Caco-2 (cell line): ENCODE results near the gene PTGFRN. TPM values are rescaled to one million over a fixed set of nuclear protein-coding genes. Genes with fewer than 3 reads are reported as not detected.

Experiments
- BruUV-seq: library from RNA; stranded (reverse); fragments of 400-500 nt; replicated peaks from 2 replicates; lab custom pipeline; 2021; lab: Mats Ljungman, UMichigan
- CTCF ChIA-PET: fragments of 300-600 bp; sonication (Branson Sonifier 250); formaldehyde crosslinking; loops from one replicate; lab custom pipeline; 2022; ENCODE audit warnings: antibody characterized with exemption; lab: Charles Lee
- POLR2A ChIA-PET: fragments of 300-600 bp; sonication (Branson Sonifier 250); formaldehyde crosslinking; loops from one replicate; lab custom pipeline; 2022; ENCODE audit warnings: antibody characterized with exemption; lab: Charles Lee
- DNase-seq, 2 experiments: peaks; one replicate each; pipeline versions ENCODE4 v3.0.0 to v3.0.0-alpha.2; 2020 to 2022
- H3K27me3 ChIP-seq: replicated peaks from 2 replicates; pipeline ENCODE4 v1.6.0; 2011; ENCODE audit warnings: low read length; ENCODE audit not compliant: control insufficient read depth, insufficient read depth
- H3K36me3 ChIP-seq: 2 replicates; pipeline ENCODE4 v1.5.1; 2011; ENCODE audit warnings: low read length; ENCODE audit not compliant: control insufficient read depth, insufficient read depth
- H3K4me1 ChIP-seq: fragments of 250-450 bp; sonication (Bioruptor Pico); 2 replicates; pipeline ENCODE4 v1.5.1; 2020; ENCODE audit warnings: mild to moderate bottlenecking
- H3K4me3 ChIP-seq: 2 replicates; pipeline ENCODE4 v1.5.1; 2011; ENCODE audit warnings: low read depth, mild to moderate bottlenecking, control low read depth, low read length
- H3K9me3 ChIP-seq: fragments of 250-450 bp; sonication (Bioruptor Pico); 2 replicates; pipeline ENCODE4 v1.5.1; 2020; ENCODE audit warnings: mild to moderate bottlenecking, moderate library complexity
- H3K27ac Mint-ChIP-seq: one replicate; pipeline ENCODE4 v1.8.0; 2022; ENCODE audit warnings: mixed read lengths; ENCODE audit not compliant: unreplicated experiment
- H3K27me3 Mint-ChIP-seq: one replicate; pipeline ENCODE4 v1.8.0; 2022; ENCODE audit warnings: mixed read lengths; ENCODE audit not compliant: insufficient read depth, unreplicated experiment
- H3K36me3 Mint-ChIP-seq: one replicate; pipeline ENCODE4 v1.8.0; 2022; ENCODE audit warnings: mild to moderate bottlenecking, mixed read lengths; ENCODE audit not compliant: insufficient read depth, unreplicated experiment
- H3K4me1 Mint-ChIP-seq: one replicate; pipeline ENCODE4 v1.8.0; 2022; ENCODE audit warnings: low read depth, mixed read lengths; ENCODE audit not compliant: unreplicated experiment
- H3K4me3 Mint-ChIP-seq: one replicate; pipeline ENCODE4 v1.8.0; 2022; ENCODE audit warnings: mild to moderate bottlenecking, moderate library complexity, mixed read lengths; ENCODE audit not compliant: unreplicated experiment
- H3K9me3 Mint-ChIP-seq: one replicate; pipeline ENCODE4 v1.8.0; 2022; ENCODE audit warnings: mixed read lengths; ENCODE audit not compliant: unreplicated experiment
- intact Hi-C: fragments of 100-400 bp; cut with micrococcal nuclease; formaldehyde crosslinking; loops from one replicate; pipeline ENCODE4 v1.10.0; 2022; ENCODE audit not compliant: unreplicated experiment
- total RNA-seq: library from RNA; stranded (reverse); gene quantifications from 2 replicates; pipeline ENCODE4 v1.2.3, GENCODE V29; 2022
- TF ChIP-seq, protein P1 (sequence below), 2 experiments: fragments of 200-600 bp in 1 of 2; IDR thresholded peaks; 1 replicate in 1 of 2; 2 replicates in 1 of 2; pipeline versions ENCODE4 v1.5.1 to v1.8.0; 2011 to 2022; ENCODE audit warnings: antibody characterized with exemption in 1 of 2, control low read depth in 1 of 2, inconsistent platforms in 1 of 2, low read depth in 1 of 2, low read length in 1 of 2, mild to moderate bottlenecking in 1 of 2, moderate library complexity in 1 of 2; ENCODE audit not compliant: insufficient read depth in 1 of 2, severe bottlenecking in 1 of 2, unreplicated experiment in 1 of 2

PTGFRN gene
- total RNA-seq, 1 experiment from 2014 or later = 16.2 TPM

DNA sequence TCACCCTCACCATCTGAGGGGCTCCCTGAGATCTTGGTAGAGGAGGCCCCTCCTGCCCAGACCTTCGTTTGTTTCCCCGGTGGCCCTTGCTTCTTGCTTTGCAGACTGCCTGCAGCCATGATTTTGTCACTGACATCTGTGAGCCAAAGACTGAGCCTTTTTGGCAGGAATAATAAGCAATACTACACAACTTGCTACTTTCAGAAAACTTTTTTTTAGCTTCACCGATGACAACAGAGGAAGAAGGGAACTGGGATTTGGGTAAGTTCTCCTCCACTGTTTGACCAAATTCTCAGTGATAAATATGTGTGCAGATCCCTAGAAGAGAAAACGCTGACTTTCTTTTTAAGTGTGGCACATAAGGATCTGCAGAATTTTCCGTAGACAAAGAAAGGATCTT lies 80.1 kb downstream of the PTGFRN start:
- DNase-seq = no peak
- TF ChIP-seq, protein P1, sequence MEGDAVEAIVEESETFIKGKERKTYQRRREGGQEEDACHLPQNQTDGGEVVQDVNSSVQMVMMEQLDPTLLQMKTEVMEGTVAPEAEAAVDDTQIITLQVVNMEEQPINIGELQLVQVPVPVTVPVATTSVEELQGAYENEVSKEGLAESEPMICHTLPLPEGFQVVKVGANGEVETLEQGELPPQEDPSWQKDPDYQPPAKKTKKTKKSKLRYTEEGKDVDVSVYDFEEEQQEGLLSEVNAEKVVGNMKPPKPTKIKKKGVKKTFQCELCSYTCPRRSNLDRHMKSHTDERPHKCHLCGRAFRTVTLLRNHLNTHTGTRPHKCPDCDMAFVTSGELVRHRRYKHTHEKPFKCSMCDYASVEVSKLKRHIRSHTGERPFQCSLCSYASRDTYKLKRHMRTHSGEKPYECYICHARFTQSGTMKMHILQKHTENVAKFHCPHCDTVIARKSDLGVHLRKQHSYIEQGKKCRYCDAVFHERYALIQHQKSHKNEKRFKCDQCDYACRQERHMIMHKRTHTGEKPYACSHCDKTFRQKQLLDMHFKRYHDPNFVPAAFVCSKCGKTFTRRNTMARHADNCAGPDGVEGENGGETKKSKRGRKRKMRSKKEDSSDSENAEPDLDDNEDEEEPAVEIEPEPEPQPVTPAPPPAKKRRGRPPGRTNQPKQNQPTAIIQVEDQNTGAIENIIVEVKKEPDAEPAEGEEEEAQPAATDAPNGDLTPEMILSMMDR (IDR thresholded peaks at IDR 0.05; ENCODE audit: insufficient read depth in 1 of 2, low read depth in 1 of 2, low read length in 1 of 2, severe bottlenecking in 1 of 2, unreplicated experiment in 1 of 2) = no peak
- no peaks in the 10 kb centered on the region for H3K27me3 ChIP-seq
- H3K36me3 ChIP-seq = no peaks in the 10 kb centered on the region
- POLR2A ChIA-PET = no interaction called here
- no peaks in the 10 kb centered on the region for H3K9me3 ChIP-seq
- H3K4me1 Mint-ChIP-seq = no peaks in the 10 kb centered on the region
- H3K4me1 ChIP-seq = peaks cover 5% of the 10 kb centered on the region; the same call in 1 of the 2 replicates
- H3K27ac Mint-ChIP-seq = no peak overlapping the region
- intact Hi-C loops = no loop called here
- H3K27me3 Mint-ChIP-seq = no peaks in the 10 kb centered on the region
- CTCF ChIA-PET = no interaction called here
- H3K4me3 Mint-ChIP-seq = no peak overlapping the region
- H3K36me3 Mint-ChIP-seq = no peaks in the 10 kb centered on the region
- no TSS peak for BruUV-seq
- H3K4me3 ChIP-seq = no peak overlapping the region
- no peaks in the 10 kb centered on the region for H3K9me3 Mint-ChIP-seq

- Mint-ChIP-seq H3K4me1 (no peaks in the 10 kb centered on the region), H3K9me3 (no peaks in the 10 kb centered on the region), H3K36me3 (no peaks in the 10 kb centered on the region), H3K27me3 (no peaks in the 10 kb centered on the region), H3K4me3 (no peak overlapping the region), H3K27ac (no peak overlapping the region)
- intact Hi-C loops = no loop called here
- peaks cover 5% of the 10 kb centered on the region; the same call in 1 of the 2 replicates for H3K4me1 ChIP-seq
- ChIA-PET POLR2A (no interaction called here), CTCF (no interaction called here)
- H3K4me3 ChIP-seq = no peak overlapping the region
- TF ChIP-seq, protein P1 (IDR thresholded peaks at IDR 0.05; ENCODE audit: insufficient read depth in 1 of 2, low read depth in 1 of 2, low read length in 1 of 2, severe bottlenecking in 1 of 2, unreplicated experiment in 1 of 2) = no peak
- DNase-seq = no peak
- H3K36me3 ChIP-seq = no peaks in the 10 kb centered on the region
- BruUV-seq = no TSS peak
- no peaks in the 10 kb centered on the region for H3K27me3 ChIP-seq
- H3K9me3 ChIP-seq = no peaks in the 10 kb centered on the region
Measured at GRCh38 chr1:116990612-116991151, 81.0 kb downstream of the PTGFRN start.

GRCh38 chr1:116991171-116991845 lies 81.6 kb downstream of the PTGFRN start:
- intact Hi-C loops = no loop called here
- Mint-ChIP-seq H3K27me3 (no peaks in the 10 kb centered on the region), H3K36me3 (no peaks in the 10 kb centered on the region), H3K9me3 (no peaks in the 10 kb centered on the region), H3K4me1 (no peaks in the 10 kb centered on the region), H3K4me3 (no peak overlapping the region), H3K27ac (no peak overlapping the region)
- Histone ChIP-seq H3K4me3 (no peak overlapping the region), H3K27me3 (no peaks in the 10 kb centered on the region), H3K9me3 (no peaks in the 10 kb centered on the region), H3K4me1 (peaks cover 5% of the 10 kb centered on the region; the same call in 1 of the 2 replicates), H3K36me3 (no peaks in the 10 kb centered on the region)
- TF ChIP-seq, protein P1 (IDR thresholded peaks at IDR 0.05; ENCODE audit: insufficient read depth in 1 of 2, low read depth in 1 of 2, low read length in 1 of 2, severe bottlenecking in 1 of 2, unreplicated experiment in 1 of 2) = no peak
- no peak for DNase-seq
- no TSS peak for BruUV-seq
- POLR2A ChIA-PET = no interaction called here
- CTCF ChIA-PET = no interaction called here
